Epithelial cell of esophagus (primary cell): Measurements from ENCODE around the gene KDF1.

ENCODE experiments used
- DNase-seq: peaks from one replicate; pipeline ENCODE4 v3.0.0; 2010; ENCODE audit warnings: low read depth
- H3K4me3 ChIP-seq: 2 replicates; pipeline ENCODE4 v1.5.1; 2011; ENCODE audit warnings: mild to moderate bottlenecking, low read length, control low read depth
- TF ChIP-seq, protein P1 (sequence below): IDR thresholded peaks from 2 replicates; pipeline ENCODE4 v1.5.1; 2011; ENCODE audit warnings: low read depth, mild to moderate bottlenecking, low read length, control low read depth, inconsistent platforms; ENCODE audit not compliant: insufficient read depth; ENCODE audit errors: missing control alignments

KDF1 gene

GRCh38 chr1:26915204-26915842, 44.9 kb downstream of the KDF1 start:
- no peak overlapping the region for H3K4me3 ChIP-seq
- TF ChIP-seq, protein P1, sequence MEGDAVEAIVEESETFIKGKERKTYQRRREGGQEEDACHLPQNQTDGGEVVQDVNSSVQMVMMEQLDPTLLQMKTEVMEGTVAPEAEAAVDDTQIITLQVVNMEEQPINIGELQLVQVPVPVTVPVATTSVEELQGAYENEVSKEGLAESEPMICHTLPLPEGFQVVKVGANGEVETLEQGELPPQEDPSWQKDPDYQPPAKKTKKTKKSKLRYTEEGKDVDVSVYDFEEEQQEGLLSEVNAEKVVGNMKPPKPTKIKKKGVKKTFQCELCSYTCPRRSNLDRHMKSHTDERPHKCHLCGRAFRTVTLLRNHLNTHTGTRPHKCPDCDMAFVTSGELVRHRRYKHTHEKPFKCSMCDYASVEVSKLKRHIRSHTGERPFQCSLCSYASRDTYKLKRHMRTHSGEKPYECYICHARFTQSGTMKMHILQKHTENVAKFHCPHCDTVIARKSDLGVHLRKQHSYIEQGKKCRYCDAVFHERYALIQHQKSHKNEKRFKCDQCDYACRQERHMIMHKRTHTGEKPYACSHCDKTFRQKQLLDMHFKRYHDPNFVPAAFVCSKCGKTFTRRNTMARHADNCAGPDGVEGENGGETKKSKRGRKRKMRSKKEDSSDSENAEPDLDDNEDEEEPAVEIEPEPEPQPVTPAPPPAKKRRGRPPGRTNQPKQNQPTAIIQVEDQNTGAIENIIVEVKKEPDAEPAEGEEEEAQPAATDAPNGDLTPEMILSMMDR: no peak

GRCh38 chr1:26913754-26914619, 46.3 kb downstream of the KDF1 start, which contains the start of gene NR0B2:
NR0B2 (minus strand) TSS chr1:26913975; CDS start chr1:26913940, 35 bp downstream.
- DNase-seq: no peak
- no peak within 1 kb of the TSS for H3K4me3 ChIP-seq
- TF ChIP-seq, protein P1: no peak

More at GRCh38 chr1:26915204-26915842, 44.9 kb downstream of the KDF1 start:
- DNase-seq: no peak

DNA sequence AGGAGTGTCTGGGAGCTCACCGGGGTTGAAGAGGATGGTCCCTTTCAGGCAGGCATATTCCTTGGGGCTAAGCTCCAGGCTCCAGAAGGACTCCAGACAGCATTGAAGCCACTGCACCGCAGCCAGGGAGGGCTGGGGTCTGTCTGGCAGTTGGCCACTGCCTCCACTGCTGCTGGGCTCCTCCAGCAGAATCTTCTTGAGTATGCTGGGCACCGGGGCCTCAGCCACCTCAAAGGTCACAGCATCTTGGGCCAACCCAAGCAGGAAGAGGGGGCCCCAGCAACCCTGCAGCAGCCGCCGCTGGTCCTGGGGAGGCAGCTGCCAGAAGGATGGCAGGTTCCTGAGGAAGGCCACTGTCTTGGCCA, 46.9 kb downstream of the KDF1 start:
- TF ChIP-seq, protein P1: no peak
- DNase-seq: no peak
- H3K4me3 ChIP-seq: no peak overlapping the region

DNA sequence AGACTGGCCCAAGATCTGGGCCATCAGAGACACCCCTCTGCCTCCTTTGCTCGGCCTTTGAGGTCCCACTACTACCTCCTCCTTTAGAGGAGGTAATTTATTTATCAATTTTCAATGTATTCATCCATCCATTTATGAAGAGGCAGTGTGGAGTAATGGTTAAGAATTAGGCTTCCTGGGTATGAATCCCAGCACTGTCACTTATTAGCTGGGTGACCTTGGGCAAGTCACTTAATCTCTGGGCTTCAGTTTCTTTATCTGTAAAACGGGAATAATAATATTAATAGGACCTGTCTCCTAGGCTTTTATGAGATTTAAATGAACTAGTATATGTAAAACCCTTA, 48.1 kb downstream of the KDF1 start:
- TF ChIP-seq, protein P1: no peak
- DNase-seq: no peak
- H3K4me3 ChIP-seq: no peak overlapping the region

GRCh38 chr1:26911399-26912146, 48.7 kb downstream of the KDF1 start:
- DNase-seq: no peak
- no peak overlapping the region for H3K4me3 ChIP-seq
- TF ChIP-seq, protein P1: no peak

DNA sequence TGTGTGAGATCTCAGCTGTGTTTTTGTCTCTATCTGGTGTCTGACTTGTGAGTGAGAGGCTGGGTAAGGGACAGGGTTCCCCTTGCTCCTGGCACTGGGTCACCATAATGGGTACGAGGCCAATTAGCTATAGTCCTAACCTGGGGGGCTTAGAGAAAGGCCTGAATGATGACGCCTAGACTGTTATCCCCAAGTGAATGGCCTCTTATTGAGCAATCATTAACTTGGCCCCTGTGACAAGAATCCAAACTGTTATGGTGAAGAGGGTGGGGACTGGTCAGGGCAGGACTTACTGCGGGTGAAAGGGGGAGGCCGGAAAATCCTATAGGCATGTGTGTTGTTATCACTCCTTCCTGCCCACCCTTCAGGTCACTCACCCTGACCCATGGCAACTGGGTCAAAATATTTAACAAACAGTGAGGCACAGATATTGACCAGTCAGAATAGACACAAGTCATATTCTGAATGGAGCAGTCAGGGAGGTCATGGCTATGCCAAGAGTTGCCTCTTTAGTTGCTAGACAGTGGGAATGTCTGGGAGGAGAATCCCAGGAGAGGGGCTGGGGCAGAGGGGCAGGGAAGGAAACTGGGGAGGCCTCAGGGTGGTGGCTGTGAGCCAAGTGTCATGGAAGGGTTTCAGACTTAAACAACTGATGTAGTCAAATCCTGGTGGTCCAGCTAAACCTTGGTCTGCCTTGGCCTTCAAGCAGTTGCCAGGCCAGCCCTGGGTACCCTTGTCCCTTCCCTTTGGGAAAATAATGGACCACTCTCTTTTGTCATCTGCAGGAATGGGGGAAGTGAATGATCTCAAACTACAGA, 49.7 kb downstream of the KDF1 start:
- TF ChIP-seq, protein P1: no peak
- DNase-seq: no peak
- no peak overlapping the region for H3K4me3 ChIP-seq
